ENCODE data around the gene ZFP30.
A peak's percentile ranks its signal among the peaks of the same experiment; 100 is the strongest.
"Not testable (repeated sequence)": the region's sequence is repeated elsewhere in the genome, so short reads cannot be mapped to it uniquely, and the experiment has no call there.

ZFP30 gene

GRCh38 chr19:37655301-37655688 is at the start of gene ZFP30:
ZFP30 (minus strand) TSS chr19:37655465; CDS start chr19:37647822, 7,643 bp downstream.
- DNase-seq = peak; percentile 79

GRCh38 chr19:37699057-37699456 is 43.8 kb upstream of the ZFP30 start:
- DNase-seq = no peak

- no peak for DNase-seq
These were observed 43.0 kb upstream of the ZFP30 start for GRCh38 chr19:37698216-37698615.

GRCh38 chr19:37695144-37695899 is 40.1 kb upstream of the ZFP30 start:
- DNase-seq = no peak

GRCh38 chr19:37692956-37693620 is 37.8 kb upstream of the ZFP30 start:
- DNase-seq = no peak

GRCh38 chr19:37691881-37692504 is 36.7 kb upstream of the ZFP30 start:
- peak; percentile 77 for DNase-seq

GRCh38 chr19:37683520-37683919 is 28.3 kb upstream of the ZFP30 start:
- DNase-seq = no peak

- DNase-seq = no peak
These were observed 14.2 kb upstream of the ZFP30 start for GRCh38 chr19:37669450-37669914.

GRCh38 chr19:37657157-37657556 is 1.9 kb upstream of the ZFP30 start:
- DNase-seq = not testable (repeated sequence)

GRCh38 chr19:37655689-37656371 is 565 bp upstream of the ZFP30 start:
- peak; percentile 84 for DNase-seq

- peak; percentile 38 for DNase-seq
These were observed 500 bp downstream of the ZFP30 start for GRCh38 chr19:37654629-37655300.

GRCh38 chr19:37654118-37654517 is 1.1 kb downstream of the ZFP30 start:
- DNase-seq = no peak

GRCh38 chr19:37635076-37636056 is 19.9 kb downstream of the ZFP30 start:
- DNase-seq = no peak

GRCh38 chr19:37594982-37595382 is 60.3 kb downstream of the ZFP30 start:
- DNase-seq = peak; percentile 67

GRCh38 chr19:37594304-37594981 is 60.8 kb downstream of the ZFP30 start, which contains the start of the genes ZNF540 and ZNF571:
ZNF540 (plus strand) TSS chr19:37594876; CDS start chr19:37598448, 3,572 bp downstream.
ZNF571 (minus strand) TSS chr19:37594792; CDS start chr19:37586676, 8,116 bp downstream.
- DNase-seq = peak; percentile 89

- no peak for DNase-seq
These were observed 61.3 kb downstream of the ZFP30 start for GRCh38 chr19:37593996-37594303.

- no peak for DNase-seq
These were observed 71.9 kb downstream of the ZFP30 start for GRCh38 chr19:37583340-37583739.

GRCh38 chr19:37572203-37572602 is 83.1 kb downstream of the ZFP30 start:
- DNase-seq = no peak

GRCh38 chr19:37565370-37565669 is 89.9 kb downstream of the ZFP30 start:
- no peak for DNase-seq

- DNase-seq = no peak
These were observed 90.5 kb downstream of the ZFP30 start for GRCh38 chr19:37564624-37565369.

Data from activated T-cell treated with anti-CD3 and anti-CD28 coated beads, Interleukin-2, amount 50 U/mL, for 1 hour (primary cell).